H1 (cell line): Measurements from ENCODE around the gene MEGF11. TPM values are rescaled to one million over a fixed set of nuclear protein-coding genes. Genes with fewer than 3 reads are reported as not detected.
A peak's percentile ranks its signal among the peaks of the same experiment; 100 is the strongest.

Experiments used
- CTCF ChIA-PET: fragments of 300-600 bp; sonication (Branson Sonifier 250); formaldehyde crosslinking; loops from one replicate; lab custom pipeline; 2021; ENCODE audit not compliant: partially characterized antibody; lab: Charles Lee
- POLR2A ChIA-PET: fragments of 300-600 bp; sonication (Branson Sonifier 250); formaldehyde crosslinking; loops from one replicate; lab custom pipeline; 2021; ENCODE audit warnings: inconsistent platforms; ENCODE audit not compliant: partially characterized antibody; lab: Charles Lee
- DNase-seq, 2 experiments: peaks; one replicate each; pipeline versions ENCODE4 v3.0.0 to v3.0.0-alpha.2; 2010 to 2022; ENCODE audit warnings: low spot score in 2 of 2, low read depth in 1 of 2, mixed read lengths in 1 of 2
- FAIRE-seq: peaks from 2 replicates; lab custom pipeline; 2011; peaks lifted over from hg19 to GRCh38; lab: Jason Lieb, UNC
- H2AFZ ChIP-seq: 2 replicates; pipeline ENCODE4 v1.8.1; 2012; ENCODE audit warnings: low read length, inconsistent platforms
- H2AK5ac ChIP-seq: 2 replicates; pipeline ENCODE4 v1.6.1; 2013; ENCODE audit warnings: low read depth, low read length
- H2BK120ac ChIP-seq: replicated peaks from 2 replicates; pipeline ENCODE3; 2013; ENCODE audit warnings: low read depth, low read length, inconsistent platforms
- H2BK12ac ChIP-seq: 2 replicates; pipeline ENCODE4 v1.6.1; 2013; ENCODE audit warnings: low read depth, low read length
- H2BK15ac ChIP-seq: 2 replicates; pipeline ENCODE4 v1.6.1; 2013; ENCODE audit warnings: low read length
- H2BK20ac ChIP-seq: 2 replicates; pipeline ENCODE4 v1.6.1; 2013; ENCODE audit warnings: low read length
- H2BK5ac ChIP-seq: 2 replicates; pipeline ENCODE4 v1.6.1; 2013; ENCODE audit warnings: low read depth, low read length
- H3K14ac ChIP-seq: 2 replicates; pipeline ENCODE4 v1.6.1; 2013; ENCODE audit warnings: inconsistent platforms; ENCODE audit not compliant: insufficient read length
- H3K18ac ChIP-seq: 2 replicates; pipeline ENCODE4 v1.6.1; 2013; ENCODE audit warnings: low read length; ENCODE audit errors: extremely low read depth
- H3K23ac ChIP-seq: 2 replicates; pipeline ENCODE4 v1.6.1; 2013; ENCODE audit warnings: inconsistent platforms; ENCODE audit not compliant: insufficient read length
- H3K23me2 ChIP-seq: 2 replicates; pipeline ENCODE4 v1.6.1; 2013; ENCODE audit warnings: low read depth, low read length
- H3K27ac ChIP-seq: 2 replicates; pipeline ENCODE4 v1.6.1; 2011; ENCODE audit warnings: low read depth, low read length, inconsistent platforms
- H3K27me3 ChIP-seq, 4 experiments: replicated peaks in 1 of 4; 1 replicate in 1 of 4; 2 replicates in 3 of 4; pipeline versions ENCODE4 v1.6.1 to v1.8.1; 2011 to 2013; ENCODE audit warnings: low read length in 3 of 4, mild to moderate bottlenecking in 3 of 4, inconsistent platforms in 2 of 4, mixed read lengths in 2 of 4, moderate library complexity in 1 of 4; ENCODE audit not compliant: control insufficient read depth in 3 of 4, insufficient read depth in 3 of 4; ENCODE audit errors: extremely low read depth in 1 of 4
- H3K36me3 ChIP-seq, 4 experiments: 2 replicates each; pipeline versions ENCODE4 v1.6.1 to v1.8.1; 2011 to 2013; ENCODE audit warnings: mild to moderate bottlenecking in 4 of 4, low read length in 3 of 4, moderate library complexity in 2 of 4, control low read depth in 1 of 4, inconsistent platforms in 1 of 4; ENCODE audit not compliant: insufficient read depth in 4 of 4, control insufficient read depth in 2 of 4
- H3K4ac ChIP-seq: replicated peaks from 2 replicates; pipeline ENCODE3; 2013; ENCODE audit warnings: low read length, low read depth, mixed read lengths, inconsistent platforms; ENCODE audit not compliant: insufficient read length
- H3K4me1 ChIP-seq, 4 experiments: replicated peaks in 1 of 4; 1 replicate in 1 of 4; 2 replicates in 3 of 4; pipeline versions ENCODE4 v1.6.1 to v1.8.1; 2011 to 2013; ENCODE audit warnings: low read length in 3 of 4, inconsistent platforms in 2 of 4, mixed read lengths in 1 of 4; ENCODE audit not compliant: insufficient read depth in 4 of 4, control insufficient read depth in 3 of 4
- H3K4me2 ChIP-seq, 2 experiments: 2 replicates each; pipeline versions ENCODE4 v1.6.1 to v1.8.1; 2011 to 2013; ENCODE audit warnings: low read depth in 2 of 2, low read length in 2 of 2, control low read depth in 1 of 2, inconsistent platforms in 1 of 2, mild to moderate bottlenecking in 1 of 2; ENCODE audit not compliant: insufficient read depth in 1 of 2
- H3K4me3 ChIP-seq, 4 experiments: fragments of 200-600, 300-600 bp in 1 of 4; sonication (generic), shearing (Covaris generic), sonication (Bioruptor Twin) in 1 of 4; 2 replicates each; pipeline versions ENCODE4 v1.5.1 to v1.8.1; 2011 to 2016; ENCODE audit warnings: low read length in 4 of 4, low read depth in 3 of 4, control low read depth in 2 of 4, inconsistent platforms in 2 of 4, mild to moderate bottlenecking in 2 of 4, mixed read lengths in 1 of 4, moderate library complexity in 1 of 4; ENCODE audit not compliant: insufficient read depth in 2 of 4; ENCODE audit errors: extremely low read depth in 1 of 4
- H3K56ac ChIP-seq: replicated peaks from 2 replicates; pipeline ENCODE3; 2013; ENCODE audit warnings: low read depth, mild to moderate bottlenecking, mixed read lengths, low read length, inconsistent platforms; ENCODE audit not compliant: insufficient read length
- H3K79me1 ChIP-seq: 2 replicates; pipeline ENCODE4 v1.6.1; 2013; ENCODE audit warnings: low read depth, low read length, control low read depth
- H3K79me2 ChIP-seq, 2 experiments: 2 replicates each; pipeline versions ENCODE4 v1.6.1 to v1.8.1; 2012 to 2013; ENCODE audit warnings: low read length in 2 of 2, mild to moderate bottlenecking in 2 of 2, inconsistent platforms in 1 of 2; ENCODE audit not compliant: insufficient read depth in 2 of 2, control insufficient read depth in 1 of 2
- H3K9ac ChIP-seq, 4 experiments: replicated peaks in 1 of 4; 1 replicate in 1 of 4; 2 replicates in 3 of 4; pipeline versions ENCODE4 v1.6.1 to v1.8.1; 2011 to 2013; ENCODE audit warnings: low read depth in 3 of 4, low read length in 3 of 4, control low read depth in 2 of 4, mild to moderate bottlenecking in 2 of 4, moderate library complexity in 2 of 4, inconsistent platforms in 1 of 4; ENCODE audit errors: extremely low read depth in 1 of 4
- H3K9me3 ChIP-seq, 2 experiments: 2 replicates each; pipeline versions ENCODE4 v1.6.1 to v1.8.1; 2012 to 2013; ENCODE audit warnings: mild to moderate bottlenecking in 2 of 2, moderate library complexity in 2 of 2, control low read depth in 1 of 2, inconsistent platforms in 1 of 2, low read depth in 1 of 2, low read length in 1 of 2, mixed read lengths in 1 of 2; ENCODE audit not compliant: insufficient read depth in 2 of 2
- H4K20me1 ChIP-seq, 2 experiments: replicated peaks in 1 of 2; 2 replicates each; pipeline versions ENCODE3 to v1.8.1; 2011 to 2013; ENCODE audit warnings: inconsistent platforms in 2 of 2, low read length in 2 of 2, mild to moderate bottlenecking in 1 of 2; ENCODE audit not compliant: insufficient read depth in 2 of 2, control insufficient read depth in 1 of 2
- H4K5ac ChIP-seq: 2 replicates; pipeline ENCODE4 v1.6.1; 2013; ENCODE audit warnings: low read length, low read depth, mixed read lengths, inconsistent platforms; ENCODE audit not compliant: insufficient read length
- H4K8ac ChIP-seq: 2 replicates; pipeline ENCODE4 v1.8.0; 2013; ENCODE audit warnings: mild to moderate bottlenecking, moderate library complexity, low read length, inconsistent platforms; ENCODE audit not compliant: insufficient read depth; ENCODE audit errors: extremely low read depth
- H4K91ac ChIP-seq: replicated peaks from 2 replicates; pipeline ENCODE3; 2013; ENCODE audit warnings: low read length, mixed read lengths, inconsistent platforms; ENCODE audit not compliant: insufficient read length
- KDM1A ChIP-seq: fragments of 200-600, 300-600 bp; sonication (generic); IDR thresholded peaks from 2 replicates; pipeline ENCODE4 v1.7.1; 2016; ENCODE audit warnings: mild to moderate bottlenecking, low read length, borderline replicate concordance
- RBBP5 ChIP-seq: IDR thresholded peaks from 2 replicates; pipeline ENCODE4 v1.7.1; 2012; ENCODE audit warnings: low read depth, mild to moderate bottlenecking, inconsistent platforms, low read length, moderate library complexity, borderline replicate concordance
- WGBS, 2 experiments: shearing (Covaris generic) in 1 of 2; methylation state at CpG; one replicate each; pipeline versions ENCODE4 v1.1.6 to v1.1.7; 2013 to 2015; ENCODE audit warnings: low lambda C conversion rate in 2 of 2, mixed read lengths in 2 of 2, inconsistent platforms in 1 of 2, low coverage in 1 of 2, missing lambda C conversion rate in 1 of 2; ENCODE audit not compliant: insufficient replicate concordance in 2 of 2, insufficient coverage in 1 of 2, insufficient read length in 1 of 2; ENCODE audit errors: extremely low coverage in 1 of 2, missing lambda C conversion rate in 1 of 2; 5-methylcytosine and 5-hydroxymethylcytosine counted together
- polyA plus RNA-seq, 7 experiments: library from polyadenylated mRNA; depleted of rRNA in 3 of 7; stranded (reverse) in 5 of 7; unstranded in 2 of 7; fragments of >200 nt in 5 of 7; fragments of 200-250 nt in 2 of 7; gene quantifications; 1 replicate in 5 of 7; 2 replicates in 1 of 7; 4 replicates in 1 of 7; pipeline versions ENCODE4 v1.2.1 to v1.2.3, GENCODE V29; 2011 to 2013; ENCODE audit warnings: missing spikeins in 2 of 7, mixed read lengths in 2 of 7
- total RNA-seq: library from RNA; stranded (reverse); fragmentation: NEBNext Ultra II Directional; extraction: Animal tissue kit (Norgen Biotek cat#: 25700); gene quantifications from 2 replicates; pipeline ENCODE4 v1.2.1, GENCODE V29; 2021

MEGF11 gene
- total and polyA plus RNA-seq, 2 of the 8 experiments (the other 6 are each of a cell fraction or from before 2014, with no cell fraction given): 4.4 to 4.8 TPM

DNA sequence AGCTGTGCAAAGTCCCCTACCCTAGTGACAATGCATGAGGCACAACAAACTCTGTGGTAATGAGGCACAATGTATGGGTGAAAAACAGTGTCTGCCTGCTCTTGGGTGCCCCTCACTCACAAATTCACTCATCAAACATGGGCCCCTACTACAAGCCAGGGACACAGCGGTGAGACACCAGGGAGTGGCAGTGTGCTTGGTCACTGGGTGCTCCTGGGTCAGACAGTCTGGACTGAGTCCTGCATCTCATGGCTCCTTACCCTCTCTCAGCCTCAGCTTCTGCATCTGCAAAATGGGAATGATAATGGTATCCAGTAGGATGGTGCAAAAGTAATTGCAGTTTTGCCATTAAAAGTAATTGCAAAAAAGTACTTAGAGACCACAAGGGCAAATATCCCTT is 184.7 kb downstream of the MEGF11 start:
- no peak for DNase-seq

More for the DNA sequence above, 184.7 kb downstream of the MEGF11 start:
- H3K9me3 ChIP-seq: no peaks in the 10 kb centered on the region
- peak overlapping the region; percentile 85 for H4K91ac ChIP-seq
- ChIA-PET CTCF (interaction anchor here (0.8 to 7.5 kb wide), 5 partner anchors 10 to 159 kb away, joined by 3 to 46 read pairs (median 3); no protein-coding TSS in a partner anchor), POLR2A (interaction anchor here (3.2 kb wide), 1 partner anchor 11 kb away, joined by 13 read pairs; no protein-coding TSS in a partner anchor)
- H2BK15ac ChIP-seq: peak overlapping the region; percentile 33
- no peaks in the 10 kb centered on the region for H4K20me1 ChIP-seq
- no peak for FAIRE-seq
- H4K5ac ChIP-seq: no peak overlapping the region
- no peak overlapping the region; a peak in 1 of 7 replicates for H3K9ac ChIP-seq
- H3K79me1 ChIP-seq: no peaks in the 10 kb centered on the region; the same call in 1 of the 2 replicates
- H4K8ac ChIP-seq: no peak overlapping the region
- no peak overlapping the region for H3K14ac ChIP-seq
- H2BK12ac ChIP-seq: peak overlapping the region; percentile 28; the same call in 1 of the 2 replicates
- peak overlapping the region; percentile 54; the same call in 1 of the 2 replicates for H2BK5ac ChIP-seq
- peaks cover 15 to 45% (median 33%) of the 10 kb centered on the region in 4 experiments for H3K4me1 ChIP-seq
- no peak overlapping the region for H2AFZ ChIP-seq
- H3K4me2 ChIP-seq: no peak overlapping the region
- H3K4ac ChIP-seq: peak overlapping the region; percentile 82
- H2BK120ac ChIP-seq: peak overlapping the region; percentile 94
- peak; percentile 76; the same call in 1 of the 2 replicates for TF ChIP-seq KDM1A
- no peak for TF ChIP-seq RBBP5
- H2BK20ac ChIP-seq: peak overlapping the region; percentile 51; the same call in 1 of the 2 replicates
- no peaks in the 10 kb centered on the region for H3K27me3 ChIP-seq
- peak overlapping the region; percentile 1; the same call in 1 of the 2 replicates for H2AK5ac ChIP-seq
- no peaks in the 10 kb centered on the region for H3K79me2 ChIP-seq
- H3K27ac ChIP-seq: no peak overlapping the region
- no peaks in the 10 kb centered on the region for H3K23me2 ChIP-seq
- H3K18ac ChIP-seq: peak overlapping the region; percentile 65
- WGBS, 2 experiments: 100% methylated on average over 1 of the region's 1 CpG; no CpG with 5 or more reads in 1 of the 2 experiments
- no peak overlapping the region for H3K23ac ChIP-seq
- no peak overlapping the region for H3K56ac ChIP-seq
- H3K36me3 ChIP-seq: no peaks in the 10 kb centered on the region
- no peak overlapping the region for H3K4me3 ChIP-seq
